SH-SY5Y (cell line): ENCODE results near the gene LBR.

Experiments
- GATA2 ChIP-seq: IDR thresholded peaks from 2 replicates; pipeline ENCODE4 v1.6.1; 2011; ENCODE audit warnings: mild to moderate bottlenecking, low read depth, low read length
- GATA3 ChIP-seq: IDR thresholded peaks from 2 replicates; pipeline ENCODE4 v1.6.1; 2011; ENCODE audit warnings: low read depth, mild to moderate bottlenecking, low read length, moderate library complexity

GRCh38 chr1:225388372-225388771 lies 39.5 kb downstream of the LBR start:
- TF ChIP-seq GATA2 (no peak), GATA3 (no peak)
